NCI-H2029 (cell line): ENCODE measurements around the gene LDLRAD3.
A peak's percentile ranks its signal among the peaks of the same experiment; 100 is the strongest.

Experiments
- DNase-seq: peaks from one replicate; lab custom pipeline; 2025; lab: John Stamatoyannopoulos, UW

The LDLRAD3 gene

GRCh38 chr11:35962369-35963138, 18.7 kb downstream of the LDLRAD3 start:
- DNase-seq = no peak

- DNase-seq = no peak
Measured at GRCh38 chr11:35963911-35964310, 20.0 kb downstream of the LDLRAD3 start.

- DNase-seq = no peak
Measured at GRCh38 chr11:35964841-35965240, 21.0 kb downstream of the LDLRAD3 start.

- DNase-seq = no peak
Measured at GRCh38 chr11:35967042-35967441, 23.2 kb downstream of the LDLRAD3 start.

DNA sequence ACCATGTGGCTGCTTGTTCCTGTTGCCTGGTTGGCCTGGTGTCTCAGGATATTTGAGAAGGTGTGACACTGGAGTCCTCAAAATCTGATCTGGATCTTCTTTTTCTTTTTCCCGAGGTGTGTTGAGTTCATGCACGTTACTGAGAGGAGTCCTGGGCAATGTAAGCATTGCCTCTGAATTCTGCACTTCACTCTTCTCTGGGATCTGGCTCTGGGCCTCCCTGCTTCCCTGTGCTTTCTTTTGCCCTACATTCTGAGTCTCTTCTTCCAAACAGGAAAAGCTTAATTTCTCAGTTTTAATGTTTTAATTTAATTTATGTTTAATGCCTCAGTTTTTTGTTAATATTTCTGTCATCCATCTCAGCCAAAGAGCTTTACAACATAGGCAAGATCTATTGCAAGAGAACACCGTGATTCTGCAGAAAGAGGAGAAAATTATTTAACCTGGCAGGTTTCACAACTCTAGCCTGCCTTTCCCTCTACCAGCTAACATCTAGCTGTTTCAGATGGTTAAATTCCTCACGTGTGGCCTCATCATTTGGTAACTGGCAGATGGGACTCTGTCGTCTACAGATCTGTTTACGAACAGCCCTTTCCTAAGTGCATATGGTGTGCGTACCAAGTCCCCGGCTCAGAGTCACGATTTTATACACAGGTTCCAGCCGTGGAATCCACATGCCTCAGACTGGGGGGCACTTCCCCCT, 24.7 kb downstream of the LDLRAD3 start:
- no peak for DNase-seq

DNA sequence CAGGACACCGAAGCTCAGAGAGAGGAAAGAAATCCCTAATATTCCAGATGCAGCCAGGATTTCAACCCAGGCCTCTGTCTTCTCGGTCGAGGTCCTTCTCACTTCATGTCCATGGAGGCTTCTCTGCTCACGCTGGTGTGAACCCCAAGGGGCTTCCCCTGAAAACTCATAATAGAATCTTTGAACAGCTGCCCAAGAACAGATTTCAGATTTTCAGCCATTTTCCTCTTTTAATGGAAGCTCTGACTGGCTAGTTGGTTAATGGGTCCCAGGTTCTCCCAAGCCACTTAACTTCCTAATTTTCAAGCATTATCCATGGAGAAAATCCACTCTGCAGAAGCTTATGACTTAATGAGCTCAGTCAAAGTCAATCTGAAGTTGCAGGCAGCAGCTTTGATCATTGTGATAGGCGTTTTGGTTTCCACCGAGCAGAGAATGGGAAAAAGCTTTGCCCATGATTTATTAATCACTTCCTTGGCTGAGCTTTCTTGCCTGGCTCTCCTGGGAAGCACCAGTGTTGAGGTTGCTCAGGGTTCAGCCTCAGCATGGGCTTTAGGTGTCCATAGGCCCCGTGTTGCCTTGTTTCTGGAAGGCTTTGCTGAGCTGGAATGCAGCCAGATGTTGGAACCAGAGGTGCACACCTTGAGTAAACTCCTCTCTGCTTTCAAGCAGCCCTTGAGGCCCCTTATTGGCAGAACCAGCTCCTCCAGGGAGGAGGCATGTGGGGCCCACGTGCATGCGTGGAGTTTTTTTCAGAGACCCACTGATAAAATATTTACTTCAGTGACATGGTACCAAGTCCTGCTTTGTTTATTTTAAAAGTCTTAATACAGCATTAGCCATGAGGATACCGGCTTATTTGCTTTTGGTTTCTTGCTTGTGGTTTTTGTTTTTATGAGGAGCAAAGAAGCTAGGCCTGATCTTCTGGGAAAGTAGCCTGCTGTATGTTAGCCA, 25.5 kb downstream of the LDLRAD3 start:
- peak; percentile 52 for DNase-seq

DNA sequence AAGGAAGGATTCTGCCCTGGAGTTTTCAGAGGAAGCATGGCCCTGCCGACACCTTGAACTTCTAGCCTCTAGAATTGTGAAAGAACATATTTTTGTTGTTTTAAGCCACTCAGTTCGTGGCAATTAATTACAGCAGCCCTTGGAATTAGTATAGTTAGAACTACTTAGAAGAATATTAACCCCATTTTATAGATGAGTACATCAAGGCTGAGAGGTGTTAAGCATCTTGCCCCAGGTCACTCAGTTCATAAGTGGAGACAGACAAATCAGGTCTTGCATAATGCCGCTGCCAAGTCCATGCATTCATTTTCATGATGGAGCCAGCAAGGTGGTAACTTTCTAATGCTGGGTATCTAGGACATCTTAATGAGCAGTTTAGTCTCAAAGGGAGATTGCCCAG, 26.6 kb downstream of the LDLRAD3 start:
- no peak for DNase-seq

GRCh38 chr11:35971841-35972422, 28.1 kb downstream of the LDLRAD3 start:
- no peak for DNase-seq

DNA sequence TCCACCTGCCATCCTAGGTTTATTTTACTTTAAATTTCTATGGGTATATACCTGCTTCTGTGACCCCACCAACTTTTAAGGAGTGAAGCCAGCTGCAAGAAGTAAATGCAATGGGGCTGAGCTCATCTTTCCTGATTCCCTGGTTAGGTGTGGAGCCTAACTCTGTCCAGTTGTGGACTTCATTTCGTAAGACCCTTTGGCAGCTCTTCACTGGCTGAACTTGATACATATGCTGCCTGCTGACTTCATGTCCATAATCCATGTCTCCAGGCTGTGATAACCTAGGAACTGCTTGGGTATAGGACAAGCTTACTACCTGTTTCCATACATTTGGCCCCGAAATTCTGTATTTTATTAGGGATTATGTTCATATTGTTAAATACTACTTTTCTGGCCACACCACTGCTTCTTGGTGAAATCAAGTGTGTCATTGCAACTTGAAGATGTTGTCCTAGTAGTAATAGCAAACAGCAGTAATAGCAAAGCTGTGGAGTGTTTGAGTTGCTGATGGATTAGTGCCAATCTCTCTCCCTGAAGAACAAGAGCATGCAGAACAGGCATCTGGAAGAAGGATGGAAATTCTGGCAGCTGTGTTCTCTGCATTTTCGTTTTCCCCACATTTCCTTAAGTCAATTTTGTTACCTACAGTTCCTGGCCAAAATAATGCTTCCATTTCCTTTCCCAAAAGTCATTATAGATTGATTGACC, 31.2 kb downstream of the LDLRAD3 start:
- DNase-seq = peak; percentile 25

DNA sequence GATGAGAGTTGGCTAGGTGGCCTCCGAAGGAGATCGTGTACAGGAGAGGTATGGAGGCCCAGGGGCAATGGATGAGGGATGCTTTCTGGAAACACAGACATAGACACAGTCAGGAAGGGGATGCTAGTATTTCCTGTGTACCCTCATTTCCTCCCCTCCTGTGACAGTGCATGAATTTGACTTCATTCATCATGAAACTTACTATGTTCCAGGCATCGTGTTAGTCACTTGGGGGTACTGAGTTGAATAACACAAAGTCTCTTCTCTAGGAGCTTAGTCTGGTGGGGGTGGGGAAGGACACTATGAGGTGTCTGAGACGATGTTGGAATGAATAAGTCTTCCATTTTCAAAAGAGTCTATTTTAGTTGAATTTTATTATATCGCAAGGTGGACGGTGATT, 32.6 kb downstream of the LDLRAD3 start:
- DNase-seq = no peak

DNA sequence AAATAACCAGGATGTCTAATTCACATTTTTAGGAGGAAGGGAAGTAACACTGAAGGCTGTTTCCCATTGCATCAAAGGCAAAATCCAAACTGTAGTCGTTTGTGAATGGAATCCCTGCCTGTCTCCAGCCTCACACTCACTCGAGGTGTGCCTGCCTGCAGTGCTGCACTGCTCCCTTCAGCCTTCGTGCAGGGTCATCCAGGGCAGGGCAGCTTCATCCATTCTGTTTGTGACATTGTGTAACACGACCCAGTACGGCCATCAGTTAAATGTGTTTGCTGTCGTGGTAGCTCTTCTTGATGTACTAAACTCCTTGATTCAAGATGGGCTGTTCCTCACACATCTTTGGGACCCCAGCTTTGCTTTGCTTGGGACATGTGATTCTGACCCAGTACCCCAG, 34.3 kb downstream of the LDLRAD3 start:
- DNase-seq = no peak

DNA sequence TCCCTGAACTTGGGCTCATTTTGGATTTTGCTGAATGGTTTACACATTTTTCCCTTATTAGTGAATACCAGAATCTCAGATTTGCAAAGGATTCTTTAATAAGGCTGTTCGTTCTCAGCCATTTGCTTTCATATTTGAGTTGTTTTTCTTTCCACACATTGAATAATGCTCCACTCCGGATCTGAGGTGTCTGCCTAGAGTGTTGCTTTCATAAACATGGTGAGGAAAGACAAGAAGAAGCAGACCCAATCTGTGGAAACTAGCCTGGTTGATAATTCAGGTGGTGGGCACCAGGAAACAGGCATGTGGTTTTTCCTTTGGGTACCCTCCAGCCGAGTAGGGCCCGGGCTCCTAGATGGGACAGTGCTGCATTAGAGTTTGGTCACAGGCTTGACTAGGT, 35.0 kb downstream of the LDLRAD3 start:
- DNase-seq = no peak

GRCh38 chr11:35980686-35981390, 37.0 kb downstream of the LDLRAD3 start:
- DNase-seq = no peak

DNA sequence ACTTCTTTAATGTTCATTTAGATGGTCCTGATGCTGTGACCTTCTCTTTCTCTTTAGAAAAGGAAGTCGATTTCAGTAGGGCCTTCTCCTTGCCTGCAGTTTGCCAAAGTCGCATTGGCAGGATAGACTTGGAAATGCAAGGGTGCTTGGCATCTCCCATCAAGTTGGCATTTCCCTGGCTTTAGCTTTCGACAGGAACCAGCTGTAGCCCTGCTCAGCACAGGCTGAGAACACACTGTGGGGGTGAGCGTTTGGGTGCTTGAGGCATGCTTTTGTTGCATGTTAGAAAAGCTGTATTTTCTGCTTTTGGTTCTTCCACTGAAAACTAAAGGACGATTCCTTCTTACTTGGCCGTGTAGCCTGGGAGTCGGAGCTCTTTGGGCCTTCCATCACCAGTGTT, 37.7 kb downstream of the LDLRAD3 start:
- no peak for DNase-seq

DNA sequence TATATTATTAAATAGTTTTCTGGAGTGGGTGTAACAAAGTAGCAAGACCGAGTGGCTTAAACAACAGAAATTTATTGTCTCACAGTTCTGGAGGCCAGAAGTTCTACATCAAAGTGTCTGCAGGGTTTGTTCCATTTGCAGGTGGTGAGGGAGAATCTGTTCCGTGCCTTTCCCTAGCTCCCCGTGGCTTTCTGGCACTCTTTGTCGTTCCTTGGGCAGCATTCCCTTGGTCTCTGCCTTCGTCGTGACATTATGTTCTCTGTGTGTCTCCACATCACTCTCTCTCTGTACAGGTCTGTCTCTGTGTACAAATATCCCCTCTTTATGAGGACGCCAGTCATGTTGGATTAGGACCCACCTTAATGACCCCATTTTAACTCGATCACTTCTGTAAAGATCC, 38.2 kb downstream of the LDLRAD3 start:
- DNase-seq = no peak

- no peak for DNase-seq
Measured at GRCh38 chr11:35983981-35984380, 40.1 kb downstream of the LDLRAD3 start.

DNA sequence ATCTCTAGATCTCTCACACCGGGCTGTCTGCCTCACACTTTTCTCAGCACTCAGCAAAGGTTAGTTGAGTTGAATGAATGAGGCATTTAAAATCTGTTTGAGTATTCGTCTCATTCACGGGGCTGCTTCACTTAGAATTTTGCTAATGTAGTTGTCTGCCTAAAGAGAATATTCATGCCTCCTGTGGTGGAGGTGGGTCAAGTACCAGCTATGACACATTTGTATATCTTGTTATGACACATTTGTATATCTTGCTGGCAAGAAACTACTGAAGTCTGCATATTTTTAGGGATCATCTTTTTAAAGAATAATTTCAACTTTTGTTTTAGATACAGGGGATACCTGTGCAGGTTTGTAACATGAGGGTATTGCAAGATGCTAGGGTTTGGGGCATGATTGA, 43.1 kb downstream of the LDLRAD3 start:
- DNase-seq = no peak

- no peak for DNase-seq
Measured at GRCh38 chr11:35990170-35990569, 46.3 kb downstream of the LDLRAD3 start.

- no peak for DNase-seq
Measured at GRCh38 chr11:35990816-35991215, 47.0 kb downstream of the LDLRAD3 start.

DNA sequence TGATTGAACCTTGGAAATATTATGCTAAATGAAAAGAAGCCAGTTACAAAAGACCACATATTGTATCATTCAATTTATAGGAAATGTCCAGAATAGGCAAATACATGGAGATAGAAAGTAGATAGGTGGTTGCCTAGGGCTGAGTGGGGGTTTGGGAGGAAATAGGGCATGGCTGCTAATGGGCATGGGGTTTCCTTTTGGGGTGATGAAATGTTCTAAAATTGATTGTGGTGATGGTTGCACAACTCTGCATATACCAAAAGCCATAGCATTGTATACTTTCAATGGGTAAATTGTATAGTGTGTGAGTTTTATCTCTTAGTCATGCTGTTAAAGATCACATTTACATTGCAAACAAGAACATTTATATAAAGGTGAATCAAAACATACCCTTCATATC, 48.7 kb downstream of the LDLRAD3 start:
- no peak for DNase-seq

GRCh38 chr11:35994421-35994820, 50.6 kb downstream of the LDLRAD3 start:
- no peak for DNase-seq
